GM21619 (cell line): Measurements from ENCODE around the gene CCDC89.
A peak's percentile ranks its signal among the peaks of the same experiment; 100 is the strongest.

Experiments used
- ATAC-seq: cut with Tn5 transposase; IDR thresholded peaks from one replicate; pipeline ENCODE4 v1.9.1; 2021; ENCODE audit not compliant: unreplicated experiment

CCDC89 gene

DNA sequence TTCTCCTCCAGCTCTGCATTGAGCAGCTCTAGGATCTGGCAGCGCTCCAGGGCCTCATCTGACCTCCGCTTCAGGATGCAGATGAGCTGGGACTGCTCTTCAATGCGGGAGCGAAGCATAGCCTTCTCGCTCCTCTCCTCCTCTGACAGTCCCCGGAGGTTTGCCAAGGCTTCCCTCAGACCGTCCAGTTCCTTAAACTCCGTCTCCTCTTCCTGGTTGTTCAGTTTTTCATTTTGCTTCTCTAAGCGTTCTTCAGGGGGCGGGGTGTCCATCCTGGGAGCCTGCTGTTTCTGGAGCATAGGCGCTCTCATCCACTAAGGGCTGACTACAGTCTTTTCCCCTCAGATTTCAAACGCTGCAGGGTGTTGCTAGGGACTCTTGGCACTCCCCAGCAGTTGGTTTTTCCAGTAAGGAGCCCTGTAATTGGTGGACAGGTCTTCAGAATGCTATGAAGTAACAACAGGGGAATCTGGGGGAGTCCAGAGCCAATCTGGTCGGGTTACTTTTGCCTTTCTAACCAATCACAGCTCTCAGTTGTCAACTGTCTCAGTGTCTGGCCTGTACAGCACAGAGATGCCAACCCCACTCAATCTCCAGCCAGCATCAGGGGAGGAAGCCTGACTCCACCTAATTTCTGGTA, at the start of gene CCDC89:
Gene CCDC89 (minus strand): TSS at position 376 of the 640 bp plus-strand sequence. CDS start 65 bp downstream, at position 311.
- no peak for ATAC-seq

DNA sequence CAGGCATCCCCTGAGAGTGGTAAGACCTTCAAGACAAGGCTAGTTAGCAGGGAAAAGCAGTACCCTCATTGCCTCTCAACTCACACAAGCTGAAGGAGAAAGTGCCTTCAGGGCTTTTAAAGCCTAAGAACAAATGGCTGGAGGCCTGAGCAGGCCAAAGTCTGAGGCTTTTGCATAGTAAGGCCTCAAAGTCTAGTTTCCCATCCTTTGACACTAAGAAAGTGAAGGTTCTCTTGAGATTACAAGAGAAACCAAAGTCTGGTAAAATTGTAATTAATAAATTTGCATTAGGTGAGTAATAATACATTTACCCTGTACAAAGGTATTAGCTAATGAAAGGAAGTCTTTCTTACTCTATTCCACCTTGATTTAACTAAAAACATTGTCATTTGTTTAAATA, 47.0 kb upstream of the CCDC89 start:
- peak; percentile 87 for ATAC-seq

DNA sequence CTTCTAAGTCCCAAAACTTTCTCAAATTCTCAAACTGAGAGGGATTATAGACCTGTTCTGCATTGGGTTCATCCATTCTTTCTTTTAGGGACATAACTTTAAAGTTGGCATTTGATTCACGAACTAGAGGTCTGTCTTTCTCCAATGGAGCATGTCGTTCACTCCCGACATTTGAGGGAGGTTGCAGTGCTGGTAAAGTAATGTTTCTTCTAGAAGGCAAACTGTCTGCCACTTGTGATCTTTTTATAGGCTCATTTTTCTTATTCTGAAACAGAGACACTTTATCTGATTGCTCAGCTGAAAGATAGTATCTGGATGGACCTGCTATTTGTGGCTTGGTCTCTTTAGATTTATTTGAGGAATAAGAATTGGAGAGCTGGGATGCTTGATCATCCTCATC, 40.4 kb upstream of the CCDC89 start:
- ATAC-seq: no peak

DNA sequence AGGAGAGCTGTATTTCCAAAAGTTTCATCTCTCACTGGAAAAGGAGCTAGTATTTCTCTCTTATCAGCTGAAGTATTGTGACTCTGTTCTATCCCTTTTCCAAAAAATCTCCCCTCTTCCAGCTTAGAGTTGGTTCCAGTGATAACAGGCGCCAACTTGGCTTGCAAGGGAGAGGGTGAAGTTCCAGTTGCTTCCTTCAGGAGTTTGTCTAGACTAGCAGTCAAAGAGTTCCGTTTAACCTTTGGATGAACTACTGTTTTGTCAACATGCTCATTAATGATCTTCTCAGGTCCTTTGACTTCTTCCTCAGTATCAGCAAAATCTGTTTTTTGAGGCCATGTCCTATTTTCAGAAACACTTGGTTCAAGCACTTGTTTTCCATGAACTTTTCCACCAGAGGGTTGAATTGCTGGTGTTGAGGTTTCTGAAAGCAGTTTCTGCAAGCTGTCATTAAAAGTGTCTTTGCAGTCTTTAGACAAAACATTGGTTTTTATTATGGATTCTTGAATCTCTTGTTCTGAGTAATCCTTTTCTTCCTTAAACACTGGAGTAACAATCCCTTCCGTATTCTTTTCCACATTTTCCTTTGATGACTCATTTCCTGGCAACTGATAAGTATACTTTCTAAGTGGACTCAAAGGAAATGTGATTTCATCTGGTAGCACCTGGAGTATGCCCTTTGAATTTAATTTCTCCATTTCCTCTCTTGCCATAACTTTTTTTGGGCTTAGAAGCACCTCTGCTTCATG, 39.7 kb upstream of the CCDC89 start:
- no peak for ATAC-seq

DNA sequence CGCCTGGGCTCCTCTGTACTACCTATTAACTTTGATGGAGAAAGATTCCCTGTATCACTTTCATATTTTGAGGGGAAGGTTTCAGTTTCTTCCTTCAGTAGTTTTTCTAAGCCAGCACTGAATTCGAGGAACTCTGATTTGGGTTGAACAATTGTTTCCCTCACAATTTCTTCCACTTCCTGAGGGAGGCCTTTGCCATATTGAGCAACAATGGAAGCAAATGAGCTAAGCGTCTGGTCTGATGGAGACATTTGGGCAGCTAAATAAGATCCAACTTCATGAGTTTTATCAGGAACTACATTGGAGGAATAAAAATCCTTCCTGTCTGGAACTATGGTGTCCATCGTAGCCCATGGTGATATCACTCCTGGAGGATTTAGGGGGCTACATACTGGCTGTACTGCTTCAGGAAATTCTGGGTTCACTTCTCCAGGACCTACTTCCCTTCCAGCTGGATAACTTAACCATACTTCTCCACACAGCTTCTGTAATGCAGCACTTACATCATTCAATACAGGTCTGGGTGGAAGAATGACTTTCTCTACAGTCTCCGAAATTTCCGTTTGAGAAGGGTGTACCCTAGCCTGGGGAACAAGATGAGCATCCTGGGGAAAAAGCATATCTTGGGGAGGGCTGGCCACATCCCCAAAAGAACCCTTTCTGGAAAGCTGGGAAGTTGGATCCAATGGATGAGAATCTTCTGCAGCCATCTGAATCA, 38.9 kb upstream of the CCDC89 start:
- ATAC-seq: no peak

DNA sequence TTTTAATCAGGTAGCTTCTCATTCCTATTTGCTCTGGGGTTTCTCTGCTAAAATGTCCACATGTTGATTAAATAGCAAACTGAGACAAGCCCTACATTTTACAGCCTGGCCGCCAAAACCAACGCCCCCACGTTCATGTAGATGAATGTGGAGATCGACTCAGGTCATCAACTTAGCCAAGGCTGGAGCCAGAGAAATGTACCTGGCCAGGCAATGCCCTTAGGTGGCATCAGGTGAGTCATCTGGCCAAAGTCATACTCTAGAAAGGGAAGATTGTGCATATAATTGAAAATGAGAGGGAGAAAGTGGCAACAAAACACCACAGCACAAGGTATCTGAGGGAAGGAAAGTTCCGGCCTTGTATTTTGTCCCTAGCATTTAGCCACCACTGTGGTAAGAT, 37.1 kb upstream of the CCDC89 start:
- ATAC-seq: no peak

DNA sequence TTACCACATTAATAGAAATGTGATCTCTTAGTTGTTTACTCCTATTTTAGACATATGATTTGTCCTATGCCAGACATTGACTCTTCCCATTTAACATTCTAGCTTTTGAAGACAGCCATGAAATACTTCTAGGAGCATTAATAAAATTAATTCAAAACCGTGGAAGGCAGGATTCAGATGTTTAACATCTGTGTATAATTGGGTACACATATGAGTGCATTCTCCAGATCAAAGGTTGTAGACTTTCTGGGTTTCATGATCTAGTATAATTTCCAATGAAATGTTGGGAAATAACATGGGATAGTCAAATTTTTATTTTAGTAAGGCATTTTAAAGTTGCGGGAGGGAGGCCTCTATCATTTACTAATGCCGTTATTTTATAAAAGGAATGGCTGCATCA, 35.2 kb upstream of the CCDC89 start:
- no peak for ATAC-seq

DNA sequence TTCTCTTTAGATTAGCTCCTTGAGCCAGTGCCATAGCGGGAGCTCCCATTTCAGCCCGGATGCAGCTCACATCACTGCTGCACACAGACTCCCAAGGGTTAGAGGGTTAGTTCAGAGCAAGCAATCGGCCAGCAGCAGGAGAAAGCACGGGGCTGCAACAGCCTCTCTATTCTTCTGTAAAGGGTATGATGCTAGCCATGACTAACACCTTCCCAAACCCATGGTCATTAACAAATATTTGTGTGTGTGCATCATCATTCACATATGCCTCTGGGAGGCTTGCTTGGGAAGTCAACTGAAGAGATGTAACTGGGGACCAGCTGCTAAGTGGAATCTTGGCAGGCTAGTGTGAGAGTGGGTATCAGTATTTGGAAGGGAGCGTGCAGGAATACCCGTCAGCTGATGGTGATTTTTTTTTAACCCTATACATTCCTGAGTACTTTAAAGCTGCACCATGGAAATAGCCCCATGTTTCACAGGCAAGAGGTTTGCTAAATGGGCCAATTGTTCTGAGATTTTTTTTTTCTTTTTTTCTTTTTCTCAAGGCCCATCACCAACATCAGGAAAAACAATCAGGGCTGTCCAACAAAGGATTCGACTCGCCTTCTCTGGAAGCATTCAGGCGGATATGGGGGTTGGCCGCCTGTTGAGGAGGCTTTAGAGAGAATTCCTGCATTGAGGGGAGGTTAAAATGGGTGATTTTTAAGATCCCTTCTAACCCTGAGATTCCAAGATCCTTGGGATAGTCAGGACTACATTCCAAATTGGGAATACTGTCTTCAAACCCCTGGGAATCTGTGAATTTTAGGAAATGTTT, 33.2 kb upstream of the CCDC89 start:
- ATAC-seq: no peak

DNA sequence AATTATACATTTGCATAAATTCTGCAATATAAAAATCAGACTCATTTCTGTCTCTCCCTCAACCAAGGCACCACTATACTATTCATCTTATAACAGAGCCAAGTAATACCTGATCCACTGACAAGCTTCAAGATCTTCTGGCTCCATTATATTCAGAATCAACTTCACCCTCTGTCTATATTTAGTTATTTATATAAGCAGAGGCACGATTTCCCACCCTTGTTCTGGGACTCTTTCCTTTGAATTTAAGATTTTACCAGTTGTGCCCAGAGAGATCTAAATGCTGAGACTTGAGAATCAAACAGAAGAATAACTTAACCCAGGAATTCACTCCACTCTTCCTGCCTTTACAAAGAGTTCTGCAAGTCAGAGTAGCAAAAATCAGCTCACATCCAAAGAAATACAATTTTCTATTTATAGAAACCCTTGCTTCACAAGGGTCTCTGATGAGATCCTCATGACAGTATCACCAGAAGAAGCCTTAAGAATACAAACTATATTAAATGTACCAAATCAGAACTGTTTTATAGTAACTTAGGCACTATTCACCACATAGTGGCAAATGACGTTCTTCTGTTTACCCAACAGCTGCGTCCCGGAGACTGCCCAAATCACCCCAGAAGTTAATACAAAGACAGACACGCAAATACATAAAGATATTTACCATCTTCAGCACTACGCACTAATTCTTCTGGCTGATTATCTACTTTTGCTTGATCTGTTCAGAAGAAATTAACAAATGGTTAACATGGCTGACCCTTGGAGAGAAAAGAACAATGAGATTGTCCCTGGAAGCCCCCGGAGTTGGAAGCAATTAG, 32.3 kb upstream of the CCDC89 start:
- ATAC-seq: no peak

DNA sequence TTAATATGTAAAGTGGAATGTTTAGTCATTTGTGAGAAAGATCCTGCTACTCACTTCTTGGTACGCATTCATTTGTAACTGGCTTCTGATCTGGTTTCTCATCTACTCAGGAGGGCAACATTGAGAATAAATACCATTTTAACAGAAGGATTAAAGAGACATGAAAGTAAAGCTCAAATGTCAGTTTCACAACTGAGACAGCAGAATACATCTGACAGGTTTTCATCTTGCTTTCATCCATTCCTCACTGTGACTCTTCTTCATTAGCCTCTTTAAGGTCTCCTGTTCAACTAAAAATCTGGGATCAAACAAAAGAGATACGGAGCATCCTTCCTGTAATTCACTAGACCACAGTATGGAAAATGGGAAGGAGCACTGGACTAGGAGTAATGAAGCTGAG, 31.4 kb upstream of the CCDC89 start:
- no peak for ATAC-seq

DNA sequence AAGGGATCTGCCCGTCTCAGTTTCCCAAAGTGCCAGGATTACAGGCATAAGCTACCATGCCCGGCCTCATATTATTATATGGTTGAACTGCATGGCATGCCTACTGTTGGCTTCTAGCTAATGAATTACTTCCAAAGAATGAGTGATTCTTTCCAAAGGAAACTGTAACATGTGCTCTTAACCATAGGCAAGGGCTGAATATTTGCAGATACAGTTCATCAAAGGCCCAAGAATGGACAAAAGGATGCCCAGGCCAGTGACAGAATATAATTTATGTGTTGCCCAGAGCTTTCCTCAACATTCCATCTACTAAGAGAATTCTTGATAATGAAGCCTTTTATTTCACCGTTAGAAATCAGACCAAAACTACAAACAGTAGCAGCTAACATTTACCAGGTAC, 27.0 kb upstream of the CCDC89 start:
- no peak for ATAC-seq

DNA sequence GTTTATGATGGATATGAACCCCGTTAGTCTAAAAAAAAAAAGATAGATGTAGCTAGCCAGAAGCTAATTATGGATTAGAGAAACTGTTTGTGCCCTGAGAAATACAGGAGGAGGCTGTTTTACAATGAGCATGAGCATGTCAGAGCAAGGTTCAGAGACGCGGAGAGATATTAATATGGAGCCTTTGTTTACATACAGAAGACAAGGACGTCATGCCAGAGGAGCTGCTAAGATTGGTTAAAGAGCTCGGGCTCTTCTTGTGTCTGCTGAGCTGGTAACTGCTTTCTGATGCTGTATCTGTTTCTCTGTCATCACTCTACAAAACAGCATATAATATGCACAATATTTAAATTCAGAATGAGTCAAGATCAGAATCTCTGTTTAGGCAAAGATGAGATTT, 24.9 kb upstream of the CCDC89 start:
- ATAC-seq: no peak

DNA sequence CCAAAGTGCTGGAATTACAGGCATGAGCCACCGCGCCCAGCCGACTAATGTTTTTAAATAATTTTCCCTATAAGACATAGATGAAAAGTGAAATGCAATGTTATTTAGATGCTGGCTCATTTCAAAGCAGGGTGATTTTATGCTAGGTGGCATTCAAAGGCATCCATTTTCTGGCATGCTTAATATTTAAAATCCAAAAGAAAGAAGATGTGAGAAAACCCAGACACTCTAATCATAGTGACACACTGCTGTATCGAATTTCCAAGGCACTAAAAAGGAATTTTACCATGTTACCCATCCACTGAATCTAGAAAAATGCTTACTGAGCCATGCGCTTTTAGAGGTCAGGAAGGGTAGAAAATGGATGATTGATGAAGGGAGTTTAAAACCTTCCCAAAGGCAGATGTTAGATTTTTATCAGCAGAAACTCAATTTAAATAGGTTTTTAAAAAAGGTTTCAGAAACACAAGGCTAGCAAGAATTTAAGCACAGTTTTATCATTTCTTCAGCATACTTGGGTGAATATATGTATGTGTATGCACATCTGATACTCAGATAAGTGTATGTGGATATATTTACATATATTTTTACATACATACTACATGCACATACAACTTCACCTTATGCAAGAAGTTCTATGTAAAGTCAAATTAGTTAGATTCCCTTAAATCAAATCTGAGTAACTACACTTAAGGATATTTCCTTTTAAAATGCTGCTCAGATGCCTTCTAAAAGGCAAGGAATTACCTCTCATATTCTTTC, 24.1 kb upstream of the CCDC89 start:
- ATAC-seq: no peak

DNA sequence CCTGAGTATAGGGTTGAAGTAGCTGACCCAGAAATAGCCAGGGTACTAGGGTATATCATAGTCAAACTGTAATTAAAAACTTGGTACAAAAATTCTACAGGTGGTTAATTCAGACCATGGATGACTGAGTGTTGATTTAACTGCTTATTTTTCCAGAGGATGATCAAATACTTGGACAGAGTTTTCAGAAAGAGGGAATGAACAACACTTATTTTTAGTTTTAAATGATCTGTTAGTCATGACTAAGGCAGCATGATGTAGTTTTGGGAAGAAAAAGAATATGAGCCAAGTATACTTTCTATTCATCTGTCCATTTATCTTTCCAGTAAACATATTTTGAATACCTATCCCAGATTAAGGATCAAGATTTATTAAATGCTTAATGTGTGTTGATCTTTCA, 19.8 kb upstream of the CCDC89 start:
- no peak for ATAC-seq

DNA sequence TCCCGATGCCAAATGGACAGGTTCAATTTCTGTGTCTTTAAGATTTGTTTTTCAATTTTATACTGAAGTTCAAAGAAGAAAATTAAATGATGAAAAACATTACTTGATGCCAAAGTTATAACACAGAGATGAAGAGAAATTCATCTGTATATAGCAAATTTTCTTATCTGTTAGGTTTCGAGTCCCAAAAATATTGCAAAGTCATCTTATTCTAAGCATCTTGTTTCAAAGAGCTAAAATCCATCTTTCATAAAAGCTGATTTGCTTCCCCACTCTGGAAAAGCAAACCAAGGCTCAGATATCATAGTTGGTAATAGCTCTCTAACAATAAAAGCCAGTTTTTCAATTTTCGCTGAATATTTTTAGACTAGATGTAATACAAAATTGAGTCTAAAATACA, 19.0 kb upstream of the CCDC89 start:
- no peak for ATAC-seq

DNA sequence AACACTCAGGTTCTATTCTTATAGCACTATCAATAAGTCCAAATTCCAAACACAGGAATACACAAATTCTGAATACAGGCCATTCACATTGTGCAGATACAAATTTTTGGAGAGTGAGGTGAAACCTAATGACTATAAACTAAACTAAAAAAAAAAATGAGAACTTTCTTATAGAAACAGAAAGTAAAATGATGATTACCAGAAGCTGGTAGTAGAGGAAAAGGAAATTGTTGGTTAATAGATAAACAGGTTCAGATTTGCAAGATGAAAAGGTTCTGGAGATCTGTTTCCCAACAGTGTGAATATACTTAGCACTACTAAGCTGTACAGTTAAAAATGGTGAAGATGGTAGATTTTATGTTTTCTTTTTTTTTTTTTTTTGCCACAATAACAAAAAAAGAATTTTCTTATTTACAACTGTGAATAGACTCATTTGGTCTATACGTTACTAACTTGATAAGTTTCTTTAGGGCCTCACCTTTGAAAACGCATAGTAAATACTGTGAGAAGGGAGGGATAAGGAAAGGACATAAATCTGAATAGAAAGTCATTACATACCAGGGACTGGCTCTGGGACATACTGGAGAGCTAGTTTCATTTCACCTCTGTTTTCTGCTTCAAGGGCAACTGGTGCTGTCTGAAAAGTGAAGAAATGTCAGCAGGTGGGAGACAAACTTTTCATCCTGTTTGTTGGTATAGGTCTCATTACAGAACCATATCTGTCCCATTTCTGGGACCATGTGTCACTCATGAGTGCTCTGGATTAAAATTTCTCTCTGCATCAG, 14.2 kb upstream of the CCDC89 start:
- ATAC-seq: peak; percentile 88

DNA sequence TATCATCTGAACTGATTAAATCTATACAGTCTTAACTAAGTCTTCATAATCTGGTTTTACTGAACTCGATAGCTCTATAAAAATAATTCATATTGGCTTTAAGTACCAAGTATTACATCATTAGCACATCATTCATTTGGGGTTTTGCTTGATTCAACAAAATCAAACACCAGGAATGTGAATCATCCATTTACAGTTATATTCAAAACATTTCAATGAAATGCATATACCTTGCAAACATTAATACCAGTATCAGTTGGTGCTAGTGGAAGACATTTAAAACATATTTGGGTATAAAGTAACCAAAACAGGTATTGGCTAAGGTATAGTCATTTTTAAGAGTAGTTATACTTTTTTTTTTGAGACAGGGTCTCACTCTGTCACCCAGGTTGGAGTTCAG, 12.2 kb upstream of the CCDC89 start:
- no peak for ATAC-seq

DNA sequence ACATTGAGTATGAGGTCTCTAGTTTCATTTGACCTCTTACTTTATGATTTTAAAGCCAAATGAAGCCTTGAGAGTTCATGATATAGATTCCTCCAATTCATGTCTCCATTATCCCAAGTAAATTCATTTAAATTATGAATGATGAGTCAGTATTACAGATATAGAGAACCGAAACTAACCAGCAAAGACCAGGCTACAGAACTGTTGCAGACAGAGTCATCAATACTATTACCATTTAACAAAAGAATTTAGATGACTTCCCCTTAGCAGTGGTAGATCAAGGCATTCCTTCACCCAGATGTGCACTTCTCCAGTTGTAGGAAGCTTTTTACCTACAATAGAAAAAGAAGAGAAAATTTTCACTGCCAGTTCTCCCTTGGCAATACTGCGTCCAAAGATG, 11.8 kb upstream of the CCDC89 start:
- no peak for ATAC-seq

DNA sequence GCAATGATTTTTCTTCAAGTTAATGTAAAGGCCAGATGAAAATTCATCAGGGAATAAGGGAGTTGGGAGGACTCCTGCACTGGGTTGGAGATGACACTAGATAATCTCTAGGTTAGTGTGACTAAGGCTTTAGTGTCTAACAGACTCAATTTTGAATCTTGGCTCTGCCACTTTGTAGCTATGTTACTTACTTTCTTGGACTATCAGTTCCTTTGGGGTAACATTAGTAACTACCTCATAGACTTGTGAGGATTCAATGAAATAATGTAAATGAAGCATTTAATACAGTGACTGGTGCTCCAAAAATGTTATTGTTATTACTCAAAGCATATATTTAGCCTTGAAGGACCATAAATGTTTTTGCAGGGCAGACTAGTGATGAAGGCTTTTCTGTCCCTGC, 9.6 kb upstream of the CCDC89 start:
- no peak for ATAC-seq
